Activated CD8-positive, alpha-beta T cell treated with anti-CD3 and anti-CD28 coated beads, Interleukin-2, amount 10 ng/mL, durations not matched to agents 7 days and 5 days (primary cell): Measurements from ENCODE around the gene PIAS3. TPM values are rescaled to one million over a fixed set of nuclear protein-coding genes. Genes with fewer than 3 reads are reported as not detected.

Experiments
- ATAC-seq: fragments of 150-1000 bp; cut with Tn5 transposase; one replicate; pipeline ENCODE4 v1.10.0; 2021; ENCODE audit warnings: moderate library complexity
- CTCF ChIA-PET: fragments of 350-600 bp; sonication (Branson Sonifier 250); formaldehyde crosslinking; loops from one replicate; lab custom pipeline; 2021; ENCODE audit warnings: antibody characterized with exemption; lab: Charles Lee
- POLR2A ChIA-PET: fragments of 350-600 bp; sonication (Branson Sonifier 250); formaldehyde crosslinking; loops from one replicate; lab custom pipeline; 2021; ENCODE audit warnings: antibody characterized with exemption; lab: Charles Lee
- DNase-seq: peaks from one replicate; pipeline ENCODE4 v3.0.0-alpha.2; 2020
- H3K27ac Mint-ChIP-seq: one replicate; pipeline ENCODE4 v1.8.0; 2021; ENCODE audit warnings: mild to moderate bottlenecking, mixed read lengths
- H3K27me3 Mint-ChIP-seq: one replicate; pipeline ENCODE4 v1.8.0; 2021; ENCODE audit warnings: low read depth, mixed read lengths
- H3K36me3 Mint-ChIP-seq: one replicate; pipeline ENCODE4 v1.8.0; 2021; ENCODE audit warnings: low read depth, mixed read lengths
- H3K4me1 Mint-ChIP-seq: one replicate; pipeline ENCODE4 v1.8.0; 2021; ENCODE audit warnings: low read depth, mixed read lengths
- H3K4me3 Mint-ChIP-seq: one replicate; pipeline ENCODE4 v1.8.0; 2021; ENCODE audit warnings: mild to moderate bottlenecking, mixed read lengths
- H3K9me3 Mint-ChIP-seq: one replicate; pipeline ENCODE4 v1.8.0; 2022; ENCODE audit warnings: mixed read lengths; ENCODE audit not compliant: insufficient read depth
- microRNA-seq: library from miRNA; unstranded; fragments of <30 nt; microRNA quantifications from one replicate; pipeline ENCODE4 v1.2.0, GENCODE V29; 2022
- total RNA-seq, 2 experiments: library from RNA; stranded (reverse); gene quantifications; one replicate each; pipeline ENCODE4 v1.2.3, GENCODE V29; 2021

PIAS3 gene
- total RNA-seq, 2 experiments from 2014 or later = 19.8 to 23.7 TPM

DNA sequence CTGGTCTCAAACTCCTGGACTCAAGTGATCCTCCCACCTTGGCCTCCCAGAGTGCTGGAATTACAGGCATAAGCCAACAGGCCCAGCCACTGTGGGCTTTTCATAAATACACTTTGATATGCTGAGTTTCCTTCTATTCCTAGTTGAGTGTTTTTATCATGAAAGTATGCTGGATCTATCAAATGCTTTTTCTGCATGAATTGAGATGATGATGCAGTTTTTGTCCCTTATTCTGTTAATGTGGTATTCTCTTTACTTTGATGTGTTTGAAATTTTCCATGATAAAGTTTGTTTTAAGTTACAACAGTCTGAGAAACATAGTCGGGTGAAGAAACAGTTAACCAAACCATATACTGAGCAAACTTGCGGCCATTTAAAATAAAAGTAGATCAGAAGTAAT lies 59.1 kb downstream of the PIAS3 start:
- H3K27me3 Mint-ChIP-seq = no peaks in the 10 kb centered on the region
- peaks cover 25% of the 10 kb centered on the region for H3K9me3 Mint-ChIP-seq
- H3K27ac Mint-ChIP-seq = no peak overlapping the region
- H3K4me3 Mint-ChIP-seq = no peak overlapping the region
- no peak for DNase-seq
- no peak for ATAC-seq
- H3K36me3 Mint-ChIP-seq = peaks cover 49% of the 10 kb centered on the region
- POLR2A ChIA-PET = no interaction called here
- CTCF ChIA-PET = no interaction called here
- H3K4me1 Mint-ChIP-seq = peaks cover 26% of the 10 kb centered on the region

Small RNA genes within 50 kb of the gene (microRNA-seq; reads per million reads assigned to microRNA genes)
- gene MIR6736 = not detected

Other genes starting within 250 kb of the PIAS3 start
- gene PDZK1, start 151.7 kb downstream of the PIAS3 start, total RNA-seq = under 1 TPM; 0.34 to 0.78 TPM
- 1 to 10 TPM; 2.4 to 3.1 TPM for gene CD160, start 139.6 kb downstream of the PIAS3 start, total RNA-seq
- gene RNF115, start 35.0 kb downstream of the PIAS3 start, total RNA-seq = 10 to 100 TPM; 15.1 to 15.5 TPM
- 10 to 100 TPM; 29.7 to 31.5 TPM for gene POLR3C, start 34.9 kb downstream of the PIAS3 start, total RNA-seq
- gene NUDT17, start 13.5 kb downstream of the PIAS3 start, total RNA-seq = 1 to 10 TPM; 2.2 to 3.8 TPM
- 1 to 10 TPM in 1 of 2 experiments, under 1 TPM in 1; 0.76 to 1.1 TPM for gene ANKRD35, start 26.8 kb upstream of the PIAS3 start, total RNA-seq
- gene ITGA10, start 51.0 kb upstream of the PIAS3 start, total RNA-seq = 1 to 10 TPM; 2.2 to 2.9 TPM
- 10 to 100 TPM; 33.3 to 35.9 TPM for gene PEX11B, start 59.6 kb upstream of the PIAS3 start, total RNA-seq
- gene RBM8A, start 68.4 kb upstream of the PIAS3 start, total RNA-seq = 100 to 1,000 TPM; 202 to 204 TPM
- gene LIX1L, start 98.9 kb upstream of the PIAS3 start, total RNA-seq = 10 to 100 TPM; 45.8 to 48.4 TPM
- gene ANKRD34A, start 105.5 kb upstream of the PIAS3 start, total RNA-seq = 1 to 10 TPM; 1.8 to 2.4 TPM
- gene POLR3GL, start 105.6 kb upstream of the PIAS3 start, total RNA-seq = 10 to 100 TPM; 25.0 to 26.5 TPM
- 100 to 1,000 TPM; 190 to 195 TPM for gene TXNIP, start 137.5 kb upstream of the PIAS3 start, total RNA-seq
- gene HJV, start 162.7 kb upstream of the PIAS3 start, total RNA-seq = not detected